CD4-positive, alpha-beta T cell treated with Interleukin-15 for 4 hours (primary cell): ENCODE data around the gene WDR33.
"Not testable (repeated sequence)": the region's sequence is repeated elsewhere in the genome, so short reads cannot be mapped to it uniquely, and the experiment has no call there.

ENCODE experiments used
- DNase-seq: peaks from one replicate; pipeline ENCODE4 v3.0.0-alpha.2; 2020; ENCODE audit warnings: low spot score

Gene WDR33

DNA sequence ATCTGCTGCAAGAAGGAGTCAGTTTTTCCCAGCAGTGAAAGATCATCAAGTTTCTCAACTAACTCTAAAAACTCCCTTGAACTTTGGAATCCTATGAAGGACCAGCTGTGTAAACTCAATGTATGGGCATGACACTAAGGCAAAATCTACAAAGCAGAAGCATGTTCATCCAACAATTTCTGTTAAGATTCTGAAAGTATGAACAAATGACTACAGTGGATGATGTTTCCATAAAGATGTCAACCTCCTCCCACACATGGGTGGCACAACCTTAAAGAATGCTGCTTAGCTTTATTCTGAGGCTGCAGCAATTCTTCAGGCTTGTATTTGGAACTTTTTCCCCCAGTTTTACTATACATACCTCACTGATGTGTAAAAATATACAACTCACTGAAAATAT, 47.2 kb downstream of the WDR33 start:
- no peak for DNase-seq

- DNase-seq: no peak
These were observed 48.1 kb downstream of the WDR33 start for GRCh38 chr2:127762846-127763245.

DNA sequence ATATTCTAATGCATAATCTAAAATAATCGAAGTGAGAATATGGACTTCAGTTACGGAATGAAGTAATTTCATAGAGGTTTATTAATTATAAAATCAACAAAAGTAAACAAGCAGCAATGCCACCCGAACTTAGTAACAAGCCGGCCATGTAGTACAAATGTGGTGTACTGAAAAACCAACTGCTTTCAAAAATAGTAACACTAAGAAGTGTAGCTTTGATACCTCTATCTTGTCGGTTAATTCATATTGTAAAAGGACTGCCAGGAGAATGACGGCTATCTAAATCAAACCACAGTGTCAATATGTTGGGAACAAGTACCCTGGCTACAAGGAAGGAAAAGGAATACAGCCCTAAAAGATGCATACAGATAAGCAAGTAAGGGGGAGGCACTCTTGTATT, 48.5 kb downstream of the WDR33 start:
- DNase-seq: no peak

DNA sequence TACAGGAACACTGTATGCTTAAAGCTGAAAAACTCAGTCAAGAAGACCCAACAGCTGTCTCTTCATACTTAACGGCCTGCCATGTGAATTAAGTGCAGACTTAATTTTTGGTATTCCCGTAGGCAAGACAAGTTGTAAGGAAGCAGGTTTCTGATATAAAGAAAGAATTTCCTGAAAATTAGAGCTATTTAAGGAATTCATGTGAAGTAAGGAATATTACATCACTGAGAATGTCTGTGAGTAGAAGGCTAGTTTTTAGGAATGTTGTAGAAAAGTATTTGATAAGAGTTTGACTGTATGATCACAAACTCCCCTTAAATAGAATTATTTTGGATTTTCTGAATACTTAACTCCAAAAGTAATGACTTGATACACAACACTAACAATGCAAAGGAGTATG, 51.0 kb downstream of the WDR33 start:
- no peak for DNase-seq

DNA sequence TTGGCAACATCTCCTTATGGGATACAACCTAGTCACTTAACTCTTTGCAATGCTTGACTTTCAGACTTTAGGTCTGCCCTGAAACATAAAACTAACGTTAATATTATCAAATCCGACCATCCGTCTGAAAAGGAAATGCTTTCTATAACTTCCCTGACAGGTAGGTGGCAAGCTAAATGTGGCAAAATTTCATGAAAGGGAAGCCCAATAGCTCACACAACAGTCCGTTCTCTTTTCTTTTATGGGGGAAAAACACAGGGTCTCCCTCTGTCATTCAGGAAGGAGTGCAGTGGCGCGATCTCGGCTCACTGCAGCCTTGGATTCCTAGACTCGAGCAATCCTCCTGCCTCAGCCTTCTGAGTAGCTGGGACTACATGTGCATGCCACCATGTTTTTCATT, 56.8 kb downstream of the WDR33 start:
- no peak for DNase-seq

- DNase-seq: no peak
These were observed 57.6 kb downstream of the WDR33 start for GRCh38 chr2:127753374-127753773.

DNA sequence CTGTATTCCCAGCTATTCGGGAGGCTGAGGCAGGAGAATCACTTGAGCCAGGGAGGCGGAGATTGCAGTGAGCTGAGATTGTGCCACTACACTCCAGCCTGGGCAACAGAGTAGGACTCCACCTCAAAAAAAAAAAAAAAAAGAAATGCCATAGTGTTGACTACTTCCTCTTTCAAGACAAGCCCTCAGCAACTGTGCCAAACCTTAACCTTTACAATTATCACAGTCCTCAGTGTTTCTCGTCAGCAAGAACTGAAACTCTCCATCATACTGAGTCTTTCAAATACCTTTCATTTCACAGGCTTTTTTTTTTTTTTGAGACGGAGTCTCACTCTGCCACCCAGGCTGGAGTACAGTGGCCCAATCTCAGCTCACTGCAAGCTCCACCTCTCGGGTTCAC, 61.4 kb downstream of the WDR33 start:
- not testable (repeated sequence) for DNase-seq

DNA sequence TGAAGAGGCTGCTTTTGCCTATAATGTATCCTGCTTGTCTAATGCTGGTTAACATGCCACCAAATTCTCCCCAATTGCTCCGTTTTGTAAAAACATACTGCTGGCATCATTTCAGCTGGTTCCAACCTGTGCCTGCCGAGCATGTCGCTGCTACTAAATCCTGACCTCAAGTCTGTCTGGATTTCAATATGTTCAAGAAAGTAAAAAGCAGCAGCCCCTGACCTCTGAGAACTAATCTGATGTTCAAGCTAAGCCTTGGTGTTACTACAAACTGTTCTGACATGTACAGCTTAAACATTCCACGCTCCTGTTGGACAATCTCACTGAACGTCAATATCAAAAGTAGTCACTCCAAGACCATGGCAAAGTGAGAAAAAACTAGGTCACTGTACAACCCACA, 63.4 kb downstream of the WDR33 start:
- DNase-seq: no peak

DNA sequence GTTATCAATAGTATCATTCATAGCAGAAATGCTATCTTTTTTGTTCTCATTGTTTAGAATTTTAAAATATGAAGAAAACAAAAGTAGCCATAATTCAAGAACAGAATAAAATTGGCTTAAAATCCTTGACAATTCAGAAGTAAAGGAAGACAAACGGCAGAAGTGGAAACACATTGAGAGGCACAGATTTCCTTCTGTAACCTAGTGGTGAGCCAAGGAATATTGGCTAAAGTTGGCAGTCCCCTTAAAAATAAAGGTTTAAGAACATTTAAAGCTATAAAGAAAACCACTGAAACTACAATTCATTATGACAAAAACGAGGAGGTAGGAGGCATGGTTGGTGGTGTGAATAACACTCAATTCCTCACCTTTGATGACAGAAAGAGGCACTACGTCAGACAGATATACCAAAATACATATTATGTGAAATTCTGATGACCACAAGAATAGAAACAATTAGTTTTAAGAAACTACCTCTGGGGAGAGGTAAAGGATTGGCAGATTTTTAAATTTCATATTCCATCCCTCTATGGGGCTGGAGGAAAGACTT, 67.4 kb downstream of the WDR33 start:
- no peak for DNase-seq

DNA sequence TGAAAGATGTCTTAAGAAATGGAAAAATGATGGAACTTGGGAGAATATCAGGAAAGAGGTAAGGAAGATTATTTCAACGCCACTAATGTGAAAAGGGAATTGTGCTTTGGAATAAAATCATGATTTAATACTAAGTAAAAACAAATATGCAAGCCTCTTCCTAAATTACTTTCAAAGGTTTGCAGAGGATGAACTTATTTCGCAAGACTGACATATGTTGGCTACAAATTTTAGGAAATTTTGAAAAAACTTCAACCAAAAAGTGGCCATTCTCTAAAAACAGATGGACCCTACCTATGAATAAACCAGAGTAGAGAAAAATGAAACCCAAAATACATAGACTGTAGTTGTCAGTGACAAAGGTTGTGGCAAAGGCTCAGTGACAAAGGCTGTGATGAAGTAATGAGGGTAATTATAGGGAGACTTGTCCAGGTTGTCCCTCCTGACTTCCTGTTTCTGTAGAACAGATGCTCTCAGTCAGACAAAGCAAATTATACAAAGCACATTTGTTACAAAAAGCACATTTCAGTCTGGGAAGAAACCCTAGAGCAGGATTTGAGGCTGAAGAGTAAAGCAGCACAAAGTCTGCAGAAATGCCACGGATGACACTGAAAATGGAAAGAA, 70.2 kb downstream of the WDR33 start:
- DNase-seq: no peak

- no peak for DNase-seq
These were observed 71.2 kb downstream of the WDR33 start for GRCh38 chr2:127739800-127740199.

DNA sequence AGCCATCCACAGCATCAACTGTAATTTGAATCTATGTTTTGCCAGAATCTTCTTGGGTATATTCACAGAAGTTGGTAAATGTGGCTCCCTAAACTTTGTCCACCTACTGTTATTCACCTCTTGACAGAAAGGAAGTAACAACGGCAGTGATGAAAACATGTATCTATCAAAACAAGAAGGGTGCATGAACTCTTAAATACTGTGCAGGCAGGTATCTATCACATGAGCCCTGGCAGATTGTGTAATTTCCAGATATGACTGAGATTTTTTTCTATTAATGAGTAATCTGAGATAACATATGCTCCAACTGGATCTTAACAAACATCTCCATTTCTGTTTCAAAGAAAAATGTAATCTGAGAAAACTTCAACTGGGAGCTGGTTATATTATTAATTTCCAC, 73.1 kb downstream of the WDR33 start:
- no peak for DNase-seq

- no peak for DNase-seq
These were observed 75.2 kb downstream of the WDR33 start for GRCh38 chr2:127735537-127736399.

DNA sequence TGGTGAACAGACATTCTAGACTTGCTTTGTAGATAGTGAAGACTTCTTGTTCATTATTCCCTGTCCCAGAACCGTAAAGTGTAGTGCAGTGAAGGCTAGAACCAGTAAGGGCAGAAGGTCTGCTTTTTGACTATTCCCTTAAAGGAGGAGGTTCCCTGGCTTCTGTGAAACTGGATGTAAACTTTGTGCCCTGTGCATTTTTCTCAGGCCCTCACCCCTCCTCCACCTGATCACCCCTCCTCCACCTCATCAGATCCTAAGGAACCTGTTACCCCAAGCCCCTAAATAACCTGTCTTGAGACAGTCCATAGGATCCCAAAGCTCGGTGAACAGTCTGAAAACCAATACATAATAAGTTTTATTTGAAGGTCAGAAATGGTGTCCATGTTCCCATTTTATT, 75.9 kb downstream of the WDR33 start:
- no peak for DNase-seq

GRCh38 chr2:127733816-127734537, 77.0 kb downstream of the WDR33 start:
- no peak for DNase-seq

- no peak for DNase-seq
These were observed 77.7 kb downstream of the WDR33 start for GRCh38 chr2:127733113-127733815.

GRCh38 chr2:127726158-127726880, 84.7 kb downstream of the WDR33 start:
- DNase-seq: no peak

GRCh38 chr2:127722807-127723206, 88.2 kb downstream of the WDR33 start:
- DNase-seq: no peak

DNA sequence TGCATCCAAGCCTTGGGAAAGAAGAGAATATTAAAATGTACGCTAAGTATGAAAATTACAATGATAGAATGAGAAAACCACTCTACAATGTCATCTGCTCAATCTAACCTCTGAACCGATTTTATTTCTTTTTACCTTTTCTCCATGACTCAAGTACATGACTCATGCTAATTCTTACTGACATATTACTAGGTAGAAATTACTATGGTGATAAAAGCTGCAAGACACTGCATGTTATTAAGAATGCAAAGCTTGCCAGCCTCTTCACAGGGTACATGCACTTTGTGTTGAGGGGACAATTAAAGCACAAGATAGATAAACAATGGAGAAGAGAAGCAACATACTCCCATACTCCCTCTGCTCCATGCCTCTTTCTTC, 89.0 kb downstream of the WDR33 start:
- DNase-seq: no peak

DNA sequence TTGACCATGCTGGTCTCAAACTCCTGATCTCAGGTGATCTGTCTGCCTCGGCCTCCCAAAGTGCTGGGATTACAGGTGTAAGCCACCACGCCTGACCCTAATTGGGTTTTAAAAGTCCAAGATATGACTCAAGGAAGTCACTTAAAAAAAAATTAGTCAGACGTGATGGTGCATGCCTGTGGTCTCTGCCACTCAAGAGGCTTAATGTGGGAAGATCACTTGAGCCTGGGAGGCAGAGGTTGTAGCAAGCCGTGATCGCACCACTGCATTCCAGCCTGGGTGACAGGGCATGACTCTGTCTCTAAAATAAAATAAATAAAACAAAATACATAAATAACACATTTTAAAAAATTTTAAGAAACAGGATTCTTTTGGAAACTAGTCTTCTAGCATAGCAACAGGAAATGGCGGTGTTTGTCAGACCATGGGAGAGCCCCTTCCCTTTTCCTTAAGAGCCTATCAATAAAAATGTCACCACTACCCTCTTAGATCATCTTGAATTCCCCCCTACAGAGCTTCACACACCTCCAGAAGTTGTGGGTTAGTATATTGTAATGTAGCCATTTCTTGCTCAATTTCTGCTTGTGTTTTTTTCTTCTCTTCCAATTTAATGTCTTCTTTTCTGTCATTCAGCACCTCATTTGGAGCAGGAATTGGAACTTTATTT, 89.5 kb downstream of the WDR33 start:
- DNase-seq: no peak
